Skeletal muscle tissue (tissue), 4 donors: ENCODE results near the gene PRKACA. TPM values are rescaled to one million over a fixed set of nuclear protein-coding genes. Genes with fewer than 3 reads are reported as not detected.
A peak's percentile ranks its signal among the peaks of the same experiment; 100 is the strongest.

Experiments used
- H3K27ac ChIP-seq: one replicate; pipeline ENCODE4 v1.7.0; 2013; ENCODE audit warnings: mild to moderate bottlenecking, low read depth, low read length, inconsistent platforms
- H3K27me3 ChIP-seq, 3 donors: one replicate each; pipeline ENCODE4 v1.7.0; 2013; ENCODE audit warnings: low read length in 3 of 3; ENCODE audit not compliant: control insufficient read depth in 3 of 3, insufficient read depth in 3 of 3
- H3K36me3 ChIP-seq, 3 donors: one replicate each; pipeline ENCODE4 v1.7.0; 2013; ENCODE audit warnings: low read length in 3 of 3; ENCODE audit not compliant: control insufficient read depth in 3 of 3, insufficient read depth in 3 of 3
- H3K4me1 ChIP-seq, 3 donors: one replicate each; pipeline ENCODE4 v1.7.0; 2013; ENCODE audit warnings: low read length in 3 of 3, mild to moderate bottlenecking in 3 of 3; ENCODE audit not compliant: control insufficient read depth in 3 of 3, insufficient read depth in 3 of 3
- H3K4me3 ChIP-seq, 3 donors: one replicate each; pipeline ENCODE4 v1.7.0; 2013; ENCODE audit warnings: low read length in 3 of 3
- H3K9ac ChIP-seq, 3 donors: one replicate each; pipeline ENCODE4 v1.7.0; 2013; ENCODE audit warnings: low read length in 3 of 3, mild to moderate bottlenecking in 3 of 3, moderate library complexity in 2 of 3, low read depth in 1 of 3
- H3K9me3 ChIP-seq, 3 donors: one replicate each; pipeline ENCODE4 v1.7.0; 2013; ENCODE audit warnings: low read length in 3 of 3; ENCODE audit not compliant: control insufficient read depth in 3 of 3
- total RNA-seq: library from RNA; depleted of rRNA; stranded (reverse); fragments of >200 nt; gene quantifications from one replicate; pipeline ENCODE4 v1.2.3, GENCODE V29; 2014
- donor health status: Osteomylitis.

Gene PRKACA
- 137 TPM for total RNA-seq

GRCh38 chr19:14117668-14118164, at the start of gene PRKACA:
TSS of gene PRKACA (minus strand) at chr19:14117762. CDS start at chr19:14117547, 215 bp downstream.
- H3K4me1 ChIP-seq = peaks cover 60 to 67% (median 61%) of the 10 kb centered on the region in 3 donors
- H3K9me3 ChIP-seq = no peaks in the 10 kb centered on the region
- peak within 1 kb of the TSS; percentile 79 to 89 (median 87) for H3K4me3 ChIP-seq
- peak within 1 kb of the TSS; percentile 95 for H3K27ac ChIP-seq
- H3K9ac ChIP-seq = peak within 1 kb of the TSS; percentile 94 to 95 (median 94)
- no peaks in the 10 kb centered on the region for H3K27me3 ChIP-seq
- H3K36me3 ChIP-seq = no peaks in the 10 kb centered on the region

DNA sequence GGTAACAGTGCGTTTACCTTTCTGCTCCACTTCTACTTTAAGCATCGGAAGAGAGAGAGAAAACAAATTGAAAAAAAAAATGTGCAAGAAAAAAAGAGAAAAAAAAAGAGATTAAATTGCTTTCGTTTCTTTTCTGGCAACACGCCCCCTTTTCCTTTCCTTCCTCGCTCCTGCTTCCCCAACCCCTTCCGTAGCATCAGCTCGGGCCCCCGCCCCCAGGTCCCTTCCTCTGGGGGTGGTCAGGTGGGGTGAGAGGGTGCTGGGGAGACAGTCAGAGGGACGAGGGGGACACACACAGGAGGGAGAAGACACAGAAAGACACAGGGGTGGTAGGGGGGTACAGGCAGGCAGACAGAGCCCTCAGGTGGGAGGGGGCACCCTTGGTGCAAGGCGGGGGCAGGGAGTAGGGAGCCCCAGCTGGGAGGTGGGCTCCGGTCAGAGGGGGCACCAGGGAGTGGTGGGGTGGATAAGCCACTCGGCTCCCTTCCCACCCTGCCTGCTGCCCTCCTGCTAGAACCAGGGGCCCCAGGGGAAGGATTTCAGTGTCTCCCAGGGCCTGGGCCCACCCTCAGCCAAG, 49.5 kb upstream of the PRKACA start:
- H3K9ac ChIP-seq = no peak overlapping the region
- no peaks in the 10 kb centered on the region for H3K9me3 ChIP-seq
- H3K36me3 ChIP-seq = peaks cover 0 to 10% (median 8%) of the 10 kb centered on the region in 3 donors
- no peak overlapping the region for H3K4me3 ChIP-seq
- H3K4me1 ChIP-seq = peaks cover 0 to 3% (median 0%) of the 10 kb centered on the region in 3 donors
- peaks cover 0 to 17% (median 13%) of the 10 kb centered on the region in 3 donors for H3K27me3 ChIP-seq
- no peak overlapping the region for H3K27ac ChIP-seq

DNA sequence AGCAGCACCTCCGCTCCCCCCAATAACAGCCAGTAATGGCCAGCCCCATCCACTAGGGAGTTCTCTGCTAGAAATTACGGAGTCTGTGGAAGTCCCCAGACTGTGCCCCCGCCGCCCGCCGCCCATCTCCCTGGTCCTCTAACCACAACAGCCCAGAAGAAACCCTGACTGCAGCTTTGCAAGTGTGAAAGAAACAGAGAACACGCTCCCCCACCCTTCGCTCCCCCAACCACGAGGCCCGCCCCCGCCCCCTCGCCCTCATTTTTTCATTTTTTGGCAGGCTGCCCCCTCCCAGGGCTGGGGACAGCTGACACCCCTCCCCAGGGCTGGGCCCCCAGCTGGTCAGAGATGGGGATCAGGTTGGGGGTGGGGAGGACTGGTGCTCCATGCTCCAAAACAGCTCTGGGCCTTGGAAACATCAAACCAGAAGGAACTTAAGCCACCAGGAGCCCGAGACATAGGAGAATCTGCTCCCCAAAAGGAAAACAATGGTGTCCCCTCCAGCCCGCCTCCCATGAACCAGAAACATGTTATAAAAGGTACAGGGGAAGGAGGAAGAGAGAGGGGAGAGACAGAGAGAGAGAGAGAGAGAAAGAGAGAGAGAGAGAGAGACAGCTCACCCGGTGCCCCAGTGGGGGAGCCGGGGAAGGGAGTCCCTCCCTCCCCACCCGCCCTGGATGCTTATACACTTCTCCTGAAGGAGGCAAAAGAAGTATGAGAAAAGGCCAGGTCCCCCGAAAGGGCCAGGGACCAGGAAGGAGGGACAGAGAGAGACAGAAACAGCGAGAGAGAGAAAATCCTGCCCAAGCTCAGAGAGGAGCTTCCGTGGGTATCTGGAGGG, 48.6 kb upstream of the PRKACA start:
- Histone ChIP-seq H3K27me3 (peaks cover 4 to 21% (median 13%) of the 10 kb centered on the region in 3 donors), H3K36me3 (peaks cover 0 to 7% (median 6%) of the 10 kb centered on the region in 3 donors), H3K27ac (no peak overlapping the region), H3K9ac (no peak overlapping the region), H3K4me1 (peaks cover 0 to 3% (median 0%) of the 10 kb centered on the region in 3 donors), H3K4me3 (no peak overlapping the region), H3K9me3 (no peaks in the 10 kb centered on the region)

DNA sequence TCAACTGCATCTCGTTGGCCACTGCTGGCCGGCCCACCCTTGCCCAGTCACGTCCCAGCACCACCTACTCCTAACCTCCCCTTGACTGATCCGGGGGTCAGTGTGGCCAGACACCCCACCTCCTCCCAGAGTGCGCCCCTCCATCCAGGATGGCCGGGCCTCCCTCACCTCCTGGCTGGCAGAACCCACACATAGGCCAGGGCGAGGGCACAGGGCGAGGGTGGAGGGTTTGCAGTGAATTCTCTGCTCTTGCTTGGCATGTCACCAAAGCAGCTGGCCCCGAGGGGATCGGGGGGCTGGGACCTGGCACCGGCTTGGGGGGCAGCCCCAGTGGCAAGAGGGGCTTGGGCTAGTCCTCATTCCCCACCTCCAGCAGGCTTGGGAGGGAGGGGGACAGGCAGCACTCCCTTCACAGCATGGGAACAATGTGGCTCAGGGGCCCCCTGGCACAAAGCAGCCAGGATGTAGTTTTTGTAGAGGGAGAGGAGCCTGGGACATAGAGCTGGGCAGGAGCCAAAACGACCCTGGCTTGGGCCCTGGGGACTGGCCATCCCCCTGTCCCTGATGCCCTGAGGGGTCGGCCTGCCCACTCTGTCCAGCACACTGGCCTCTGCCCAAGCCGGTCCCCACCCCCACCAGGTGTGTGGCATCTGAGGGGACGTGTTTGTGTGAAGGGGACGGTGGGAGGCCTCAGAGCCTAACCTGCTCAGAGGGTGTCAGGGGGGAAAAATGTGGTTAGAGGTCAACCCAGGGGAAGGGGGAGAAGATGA, 47.3 kb upstream of the PRKACA start:
- H3K4me1 ChIP-seq = peaks cover 0 to 3% (median 0%) of the 10 kb centered on the region in 3 donors
- H3K4me3 ChIP-seq = no peak overlapping the region
- no peak overlapping the region for H3K27ac ChIP-seq
- no peaks in the 10 kb centered on the region for H3K9me3 ChIP-seq
- no peak overlapping the region for H3K9ac ChIP-seq
- H3K27me3 ChIP-seq = peaks cover 14 to 21% (median 15%) of the 10 kb centered on the region in 3 donors
- peaks cover 0 to 4% (median under 1%) of the 10 kb centered on the region in 3 donors for H3K36me3 ChIP-seq

DNA sequence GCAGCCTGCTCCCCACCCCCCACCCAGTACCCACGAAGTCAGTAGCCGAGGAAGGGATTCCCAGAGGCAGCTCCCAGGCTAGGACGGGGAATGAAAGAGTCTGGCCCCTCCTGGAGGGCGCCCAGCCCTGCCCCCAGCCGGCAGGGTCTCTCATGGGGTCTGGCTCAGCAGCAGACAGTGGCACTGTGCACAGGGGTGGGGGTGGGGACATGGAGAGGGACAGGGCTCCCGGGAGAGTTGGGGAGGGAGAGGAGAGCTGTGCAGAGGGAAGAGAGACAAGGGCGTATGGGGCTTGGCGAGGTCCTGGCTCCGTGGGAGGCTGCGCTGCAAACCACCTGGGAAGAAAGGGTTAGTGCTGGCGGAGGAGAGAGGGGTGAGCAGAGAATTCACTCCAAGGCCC, 46.5 kb upstream of the PRKACA start:
- H3K4me3 ChIP-seq = no peak overlapping the region
- no peak overlapping the region for H3K27ac ChIP-seq
- no peaks in the 10 kb centered on the region for H3K9me3 ChIP-seq
- no peak overlapping the region for H3K9ac ChIP-seq
- peaks cover 0 to 4% (median 0%) of the 10 kb centered on the region in 3 donors for H3K36me3 ChIP-seq
- H3K4me1 ChIP-seq = peaks cover 0 to 3% (median 2%) of the 10 kb centered on the region in 3 donors
- H3K27me3 ChIP-seq = peaks cover 14 to 24% (median 16%) of the 10 kb centered on the region in 3 donors

- H3K9ac ChIP-seq = no peak overlapping the region
- peaks cover 0 to 3% (median 3%) of the 10 kb centered on the region in 3 donors for H3K4me1 ChIP-seq
- no peak overlapping the region for H3K4me3 ChIP-seq
- no peak overlapping the region for H3K27ac ChIP-seq
- no peaks in the 10 kb centered on the region for H3K9me3 ChIP-seq
- peaks cover 0 to 4% (median 0%) of the 10 kb centered on the region in 3 donors for H3K36me3 ChIP-seq
- H3K27me3 ChIP-seq = peaks cover 14 to 17% (median 16%) of the 10 kb centered on the region in 3 donors
Measured at GRCh38 chr19:14162871-14163297, 45.3 kb upstream of the PRKACA start.

GRCh38 chr19:14161305-14161704, 43.7 kb upstream of the PRKACA start:
- Histone ChIP-seq H3K4me3 (no peak overlapping the region), H3K36me3 (peaks cover 7 to 15% (median 9%) of the 10 kb centered on the region in 3 donors), H3K4me1 (peaks cover 0 to 3% (median 0%) of the 10 kb centered on the region in 3 donors), H3K9me3 (no peaks in the 10 kb centered on the region), H3K9ac (no peak overlapping the region), H3K27ac (no peak overlapping the region), H3K27me3 (peaks cover 14 to 17% (median 14%) of the 10 kb centered on the region in 3 donors)

GRCh38 chr19:14160017-14160703, 42.6 kb upstream of the PRKACA start:
- Histone ChIP-seq H3K36me3 (peaks cover 7 to 15% (median 9%) of the 10 kb centered on the region in 3 donors), H3K9ac (no peak overlapping the region), H3K4me1 (peaks cover 0 to 3% (median 0%) of the 10 kb centered on the region in 3 donors), H3K9me3 (no peaks in the 10 kb centered on the region), H3K27me3 (peaks cover 14 to 15% (median 14%) of the 10 kb centered on the region in 3 donors), H3K27ac (no peak overlapping the region), H3K4me3 (no peak overlapping the region)

DNA sequence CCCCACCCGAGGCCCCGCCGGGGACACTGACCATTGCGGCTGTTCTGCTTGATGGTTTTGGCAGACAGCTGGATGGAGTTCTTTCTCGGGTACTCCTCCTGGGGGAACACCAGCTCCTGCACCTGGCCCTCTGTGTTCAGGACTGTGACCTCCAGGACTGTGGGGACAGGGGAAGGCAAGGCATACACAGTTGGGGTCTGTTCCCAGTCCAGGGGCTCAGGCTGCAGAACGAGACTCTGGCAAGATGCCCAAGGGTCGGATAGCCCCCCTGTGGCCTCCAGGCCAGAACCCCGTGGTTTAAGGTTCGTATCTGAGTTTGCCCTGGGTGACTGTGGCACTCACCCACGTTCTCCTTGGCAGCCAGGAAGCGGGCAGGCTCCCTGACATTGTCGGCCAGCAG, 41.5 kb upstream of the PRKACA start:
- H3K9ac ChIP-seq = no peak overlapping the region
- no peaks in the 10 kb centered on the region for H3K9me3 ChIP-seq
- peaks cover 7 to 15% (median 9%) of the 10 kb centered on the region in 3 donors for H3K36me3 ChIP-seq
- no peak overlapping the region for H3K4me3 ChIP-seq
- H3K27me3 ChIP-seq = peaks cover 12 to 14% (median 12%) of the 10 kb centered on the region in 3 donors
- no peak overlapping the region for H3K27ac ChIP-seq
- H3K4me1 ChIP-seq = peaks cover 0 to 3% (median 0%) of the 10 kb centered on the region in 3 donors
